ENCODE results near the gene OR2G3. TPM values are rescaled to one million over a fixed set of nuclear protein-coding genes. Genes with fewer than 3 reads are reported as not detected.

OR2G3 gene
- not detected in 3 replicates for polyA plus RNA-seq
- polyA plus RNA-seq (2011; ENCODE audit: low read depth), result not detected
- polyA plus RNA-seq (2011; cell fraction: cytosol; rRNA removed), result not detected in 2 replicates
- not detected in 2 replicates for polyA plus RNA-seq (2011; cell fraction: nucleus; rRNA removed)
- polyA plus RNA-seq (2012; ENCODE audit: low replicate concordance), result not detected in 2 replicates
- polyA minus RNA-seq, result not detected in 3 replicates
- not detected for polyA minus RNA-seq (2011; cell fraction: cytosol; rRNA and poly(A)+ RNA removed)
- polyA minus RNA-seq (2011; cell fraction: nucleus; rRNA and poly(A)+ RNA removed), result not detected in 2 replicates

DNA sequence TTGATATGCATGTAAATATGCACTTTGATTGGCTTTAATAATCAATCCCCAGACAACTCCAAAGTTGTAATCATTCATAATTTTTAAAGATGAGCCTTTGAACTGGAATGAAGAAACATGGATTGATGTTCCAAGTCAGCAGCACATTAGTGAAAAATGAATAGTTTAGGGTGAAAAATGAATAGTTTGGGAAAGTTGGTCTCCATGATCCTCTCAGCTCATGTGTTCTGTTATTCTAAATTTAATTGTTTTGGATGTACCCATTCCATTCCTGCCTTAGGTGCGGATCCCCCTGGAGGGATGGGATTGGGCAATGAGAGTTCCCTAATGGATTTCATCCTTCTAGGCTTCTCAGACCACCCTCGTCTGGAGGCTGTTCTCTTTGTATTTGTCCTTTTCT lies at the start of gene OR2G3:
TSS of gene OR2G3 (plus strand) at position 301 of the 400 bp plus-strand sequence. CDS start at position 301, 0 bp downstream.
- Histone ChIP-seq H3K27ac (ENCODE audit: control insufficient read depth, insufficient read depth, low read length) (no peak within 1 kb of the TSS), H3K36me3 (ENCODE audit: control insufficient read depth in 2 of 2, extremely low read depth in 1 of 2, insufficient read depth in 2 of 2, low read length in 2 of 2) (no peaks in the 10 kb centered on the region), H3K4me3 (ENCODE audit: control insufficient read depth in 2 of 3, extremely low read depth in 1 of 3, insufficient read depth in 2 of 3, low read depth in 1 of 3, low read length in 3 of 3) (no peak within 1 kb of the TSS), H3K4me1 (ENCODE audit: control insufficient read depth, extremely low read depth, insufficient read depth, low read length) (no peaks in the 10 kb centered on the region), H3K9me3 (ENCODE audit: control insufficient read depth, low read depth, low read length) (no peaks in the 10 kb centered on the region), H2AFZ (ENCODE audit: control insufficient read depth, low read length) (no peak within 1 kb of the TSS), H3K9ac (ENCODE audit: control insufficient read depth, extremely low read depth, insufficient read depth, low read length) (no peak within 1 kb of the TSS), H3K9me1 (ENCODE audit: control insufficient read depth, extremely low read depth, insufficient read depth, low read length) (no peaks in the 10 kb centered on the region), H3K4me2 (ENCODE audit: control insufficient read depth, extremely low read depth, insufficient read depth, low read depth, low read length) (no peak within 1 kb of the TSS), H3K79me2 (ENCODE audit: control insufficient read depth, insufficient read depth, low read length) (no peaks in the 10 kb centered on the region), H3K27me3 (ENCODE audit: control insufficient read depth, extremely low read depth, insufficient read depth, low read length) (no peaks in the 10 kb centered on the region), H4K20me1 (ENCODE audit: control insufficient read depth, extremely low read depth, insufficient read depth, low read length) (no peaks in the 10 kb centered on the region)
- DNase-seq (ENCODE audit: low read depth, low spot score) (no peak), FAIRE-seq (no peak)
- dilution Hi-C loops (cut with MboI; ENCODE audit: extremely low pct_ligation_motif_present, low sequenced_read_pairs), result no loop called here
- TF ChIP-seq, protein P1, sequence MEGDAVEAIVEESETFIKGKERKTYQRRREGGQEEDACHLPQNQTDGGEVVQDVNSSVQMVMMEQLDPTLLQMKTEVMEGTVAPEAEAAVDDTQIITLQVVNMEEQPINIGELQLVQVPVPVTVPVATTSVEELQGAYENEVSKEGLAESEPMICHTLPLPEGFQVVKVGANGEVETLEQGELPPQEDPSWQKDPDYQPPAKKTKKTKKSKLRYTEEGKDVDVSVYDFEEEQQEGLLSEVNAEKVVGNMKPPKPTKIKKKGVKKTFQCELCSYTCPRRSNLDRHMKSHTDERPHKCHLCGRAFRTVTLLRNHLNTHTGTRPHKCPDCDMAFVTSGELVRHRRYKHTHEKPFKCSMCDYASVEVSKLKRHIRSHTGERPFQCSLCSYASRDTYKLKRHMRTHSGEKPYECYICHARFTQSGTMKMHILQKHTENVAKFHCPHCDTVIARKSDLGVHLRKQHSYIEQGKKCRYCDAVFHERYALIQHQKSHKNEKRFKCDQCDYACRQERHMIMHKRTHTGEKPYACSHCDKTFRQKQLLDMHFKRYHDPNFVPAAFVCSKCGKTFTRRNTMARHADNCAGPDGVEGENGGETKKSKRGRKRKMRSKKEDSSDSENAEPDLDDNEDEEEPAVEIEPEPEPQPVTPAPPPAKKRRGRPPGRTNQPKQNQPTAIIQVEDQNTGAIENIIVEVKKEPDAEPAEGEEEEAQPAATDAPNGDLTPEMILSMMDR (optimal IDR thresholded peaks at IDR 0.05 in 1 of 3, IDR thresholded peaks at IDR 0.05 in 1 of 3, conservative IDR thresholded peaks at IDR 0.05 in 1 of 3; ENCODE audit: extremely low read depth in 1 of 3, insufficient read depth in 2 of 3, low read length in 3 of 3), result no peak
- TF ChIP-seq EZH2 (IDR thresholded peaks at IDR 0.05; ENCODE audit: low read length), result no peak

DNA sequence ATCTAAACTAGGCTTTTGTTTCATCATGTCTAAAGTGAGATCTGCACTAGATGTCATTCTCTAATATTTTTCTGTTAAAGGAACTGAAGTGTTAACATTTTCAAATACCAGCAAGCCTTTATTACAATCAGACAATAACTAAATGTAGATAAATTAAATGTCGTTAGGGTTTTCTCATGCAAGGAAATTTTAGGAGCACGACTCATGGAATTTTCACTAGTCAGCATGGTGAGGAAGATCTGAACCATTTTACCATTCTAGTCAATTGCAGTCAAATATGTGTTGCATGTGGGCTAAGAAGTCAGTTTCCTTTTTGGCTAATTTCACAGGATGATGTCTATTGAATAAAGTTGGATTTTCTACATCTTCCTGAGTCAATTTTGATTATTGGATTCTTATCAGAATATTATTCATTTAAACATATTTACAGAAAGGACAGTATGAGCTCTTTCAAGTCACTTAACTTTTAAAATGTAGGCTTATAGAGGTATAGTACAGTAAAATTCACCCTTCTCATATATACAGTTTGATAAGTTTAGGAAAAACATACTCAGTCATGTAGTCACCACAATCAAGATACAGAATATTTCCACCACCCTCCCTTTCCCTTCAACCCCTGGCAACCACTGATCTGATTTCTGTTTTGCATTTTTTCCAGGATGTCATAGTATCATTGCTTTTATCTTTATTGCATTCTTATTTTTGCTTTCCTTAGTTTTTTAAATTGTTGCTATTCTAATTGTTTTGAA lies 47.3 kb upstream of the OR2G3 start:
- H3K79me2 ChIP-seq (ENCODE audit: control insufficient read depth, insufficient read depth, low read length), result no peaks in the 10 kb centered on the region
- no peak overlapping the region for H3K4me2 ChIP-seq (ENCODE audit: control insufficient read depth, extremely low read depth, insufficient read depth, low read depth, low read length)
- no peaks in the 10 kb centered on the region for H3K9me1 ChIP-seq (ENCODE audit: control insufficient read depth, extremely low read depth, insufficient read depth, low read length)
- TF ChIP-seq, protein P1 (optimal IDR thresholded peaks at IDR 0.05 in 1 of 3, IDR thresholded peaks at IDR 0.05 in 1 of 3, conservative IDR thresholded peaks at IDR 0.05 in 1 of 3; ENCODE audit: extremely low read depth in 1 of 3, insufficient read depth in 2 of 3, low read length in 3 of 3), result no peak
- no peak for TF ChIP-seq EZH2 (IDR thresholded peaks at IDR 0.05; ENCODE audit: low read length)
- H3K27me3 ChIP-seq (ENCODE audit: control insufficient read depth, extremely low read depth, insufficient read depth, low read length), result no peaks in the 10 kb centered on the region
- DNase-seq (ENCODE audit: low read depth, low spot score) (no peak), FAIRE-seq (no peak)
- no peak overlapping the region for H2AFZ ChIP-seq (ENCODE audit: control insufficient read depth, low read length)
- H3K4me3 ChIP-seq (ENCODE audit: control insufficient read depth in 2 of 3, extremely low read depth in 1 of 3, insufficient read depth in 2 of 3, low read depth in 1 of 3, low read length in 3 of 3), result no peak overlapping the region
- H3K4me1 ChIP-seq (ENCODE audit: control insufficient read depth, extremely low read depth, insufficient read depth, low read length), result no peaks in the 10 kb centered on the region
- H3K27ac ChIP-seq (ENCODE audit: control insufficient read depth, insufficient read depth, low read length), result no peak overlapping the region
- no peaks in the 10 kb centered on the region for H4K20me1 ChIP-seq (ENCODE audit: control insufficient read depth, extremely low read depth, insufficient read depth, low read length)
- no peaks in the 10 kb centered on the region for H3K36me3 ChIP-seq (ENCODE audit: control insufficient read depth in 2 of 2, extremely low read depth in 1 of 2, insufficient read depth in 2 of 2, low read length in 2 of 2)
- no peak overlapping the region for H3K9ac ChIP-seq (ENCODE audit: control insufficient read depth, extremely low read depth, insufficient read depth, low read length)
- dilution Hi-C loops (cut with MboI; ENCODE audit: extremely low pct_ligation_motif_present, low sequenced_read_pairs), result no loop called here
- H3K9me3 ChIP-seq (ENCODE audit: control insufficient read depth, low read depth, low read length), result no peaks in the 10 kb centered on the region

Data from keratinocyte (primary cell).